Caco-2 (cell line): ENCODE data around the gene STAB2. TPM values are rescaled to one million over a fixed set of nuclear protein-coding genes. Genes with fewer than 3 reads are reported as not detected.

Experiments used
- BruUV-seq: library from RNA; stranded (reverse); fragments of 400-500 nt; replicated peaks from 2 replicates; lab custom pipeline; 2021; lab: Mats Ljungman, UMichigan
- CTCF ChIA-PET: fragments of 300-600 bp; sonication (Branson Sonifier 250); formaldehyde crosslinking; loops from one replicate; lab custom pipeline; 2022; ENCODE audit warnings: antibody characterized with exemption; lab: Charles Lee
- POLR2A ChIA-PET: fragments of 300-600 bp; sonication (Branson Sonifier 250); formaldehyde crosslinking; loops from one replicate; lab custom pipeline; 2022; ENCODE audit warnings: antibody characterized with exemption; lab: Charles Lee
- DNase-seq, 2 experiments: peaks; one replicate each; pipeline versions ENCODE4 v3.0.0 to v3.0.0-alpha.2; 2020 to 2022
- H3K27me3 ChIP-seq: replicated peaks from 2 replicates; pipeline ENCODE4 v1.6.0; 2011; ENCODE audit warnings: low read length; ENCODE audit not compliant: control insufficient read depth, insufficient read depth
- H3K36me3 ChIP-seq: 2 replicates; pipeline ENCODE4 v1.5.1; 2011; ENCODE audit warnings: low read length; ENCODE audit not compliant: control insufficient read depth, insufficient read depth
- H3K4me1 ChIP-seq: fragments of 250-450 bp; sonication (Bioruptor Pico); 2 replicates; pipeline ENCODE4 v1.5.1; 2020; ENCODE audit warnings: mild to moderate bottlenecking
- H3K4me3 ChIP-seq: 2 replicates; pipeline ENCODE4 v1.5.1; 2011; ENCODE audit warnings: low read depth, mild to moderate bottlenecking, control low read depth, low read length
- H3K9me3 ChIP-seq: fragments of 250-450 bp; sonication (Bioruptor Pico); 2 replicates; pipeline ENCODE4 v1.5.1; 2020; ENCODE audit warnings: mild to moderate bottlenecking, moderate library complexity
- H3K27ac Mint-ChIP-seq: one replicate; pipeline ENCODE4 v1.8.0; 2022; ENCODE audit warnings: mixed read lengths; ENCODE audit not compliant: unreplicated experiment
- H3K27me3 Mint-ChIP-seq: one replicate; pipeline ENCODE4 v1.8.0; 2022; ENCODE audit warnings: mixed read lengths; ENCODE audit not compliant: insufficient read depth, unreplicated experiment
- H3K36me3 Mint-ChIP-seq: one replicate; pipeline ENCODE4 v1.8.0; 2022; ENCODE audit warnings: mild to moderate bottlenecking, mixed read lengths; ENCODE audit not compliant: insufficient read depth, unreplicated experiment
- H3K4me1 Mint-ChIP-seq: one replicate; pipeline ENCODE4 v1.8.0; 2022; ENCODE audit warnings: low read depth, mixed read lengths; ENCODE audit not compliant: unreplicated experiment
- H3K4me3 Mint-ChIP-seq: one replicate; pipeline ENCODE4 v1.8.0; 2022; ENCODE audit warnings: mild to moderate bottlenecking, moderate library complexity, mixed read lengths; ENCODE audit not compliant: unreplicated experiment
- H3K9me3 Mint-ChIP-seq: one replicate; pipeline ENCODE4 v1.8.0; 2022; ENCODE audit warnings: mixed read lengths; ENCODE audit not compliant: unreplicated experiment
- intact Hi-C: fragments of 100-400 bp; cut with micrococcal nuclease; formaldehyde crosslinking; loops from one replicate; pipeline ENCODE4 v1.10.0; 2022; ENCODE audit not compliant: unreplicated experiment
- total RNA-seq: library from RNA; stranded (reverse); gene quantifications from 2 replicates; pipeline ENCODE4 v1.2.3, GENCODE V29; 2022
- TF ChIP-seq, protein P1 (sequence below), 2 experiments: fragments of 200-600 bp in 1 of 2; IDR thresholded peaks; 1 replicate in 1 of 2; 2 replicates in 1 of 2; pipeline versions ENCODE4 v1.5.1 to v1.8.0; 2011 to 2022; ENCODE audit warnings: antibody characterized with exemption in 1 of 2, control low read depth in 1 of 2, inconsistent platforms in 1 of 2, low read depth in 1 of 2, low read length in 1 of 2, mild to moderate bottlenecking in 1 of 2, moderate library complexity in 1 of 2; ENCODE audit not compliant: insufficient read depth in 1 of 2, severe bottlenecking in 1 of 2, unreplicated experiment in 1 of 2

The STAB2 gene
- total RNA-seq, 1 experiment from 2014 or later, result 0.25 TPM

DNA sequence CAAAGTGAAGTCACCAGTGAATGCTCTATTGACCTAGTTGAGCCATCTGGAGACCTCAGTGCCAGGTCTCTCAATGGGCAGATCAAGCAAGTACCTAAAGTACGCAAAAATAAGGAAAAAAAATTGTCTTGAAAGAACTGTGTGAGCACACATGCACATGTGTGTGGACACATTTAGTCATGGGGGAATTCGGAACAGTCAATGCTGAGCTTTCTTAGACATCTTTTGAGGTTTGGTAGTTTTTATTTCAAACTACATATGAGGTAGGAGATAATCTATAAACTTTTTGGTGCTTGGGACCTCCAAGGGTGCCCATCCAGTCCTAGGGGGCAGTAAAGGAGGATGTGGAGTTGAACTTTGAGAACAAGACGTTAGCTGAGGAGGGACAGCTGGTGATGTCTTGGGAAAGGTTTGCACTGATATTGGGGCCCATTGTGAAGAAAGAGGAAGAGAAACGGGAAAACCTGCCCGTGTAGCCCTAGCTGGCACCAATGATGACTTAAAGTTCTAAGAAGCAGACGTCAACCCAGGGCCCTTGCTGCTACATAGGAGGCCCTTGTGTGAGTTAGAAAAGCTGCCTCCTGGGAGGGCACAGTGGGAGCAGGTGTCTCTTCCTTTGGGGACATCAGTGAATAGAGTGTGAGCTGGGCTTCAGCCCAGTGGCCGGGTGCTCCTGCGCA is 129.6 kb downstream of the STAB2 start:
- POLR2A ChIA-PET, result no interaction called here
- BruUV-seq, result no TSS peak

DNA sequence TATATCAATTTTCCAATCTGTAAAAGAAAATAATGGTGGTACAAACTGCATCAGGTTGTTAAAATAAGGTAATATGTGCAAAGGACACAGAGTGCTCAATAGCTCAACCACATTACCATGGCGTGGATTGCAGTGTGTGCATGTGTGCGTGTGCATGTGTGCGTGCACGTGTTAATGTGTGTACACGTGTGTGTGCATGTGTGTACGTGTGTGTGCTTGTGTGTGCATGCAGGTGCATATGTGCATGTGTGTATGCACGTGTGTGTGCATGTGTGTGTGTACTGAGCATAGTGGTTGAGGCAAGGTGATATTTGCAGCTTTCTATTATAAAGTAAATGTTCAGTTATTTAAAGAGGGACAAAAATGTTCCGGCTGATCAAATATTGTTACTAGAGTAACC is 138.3 kb downstream of the STAB2 start:
- Histone ChIP-seq H3K9me3 (no peaks in the 10 kb centered on the region), H3K27me3 (no peaks in the 10 kb centered on the region), H3K4me1 (no peaks in the 10 kb centered on the region), H3K4me3 (no peak overlapping the region), H3K36me3 (no peaks in the 10 kb centered on the region)
- no peaks in the 10 kb centered on the region for H3K36me3 Mint-ChIP-seq
- BruUV-seq, result no TSS peak
- H3K27me3 Mint-ChIP-seq, result peaks cover 3% of the 10 kb centered on the region
- no peaks in the 10 kb centered on the region for H3K9me3 Mint-ChIP-seq
- H3K27ac Mint-ChIP-seq, result no peak overlapping the region
- intact Hi-C loops, result no loop called here
- no peaks in the 10 kb centered on the region for H3K4me1 Mint-ChIP-seq
- POLR2A ChIA-PET, result no interaction called here
- TF ChIP-seq, protein P1, sequence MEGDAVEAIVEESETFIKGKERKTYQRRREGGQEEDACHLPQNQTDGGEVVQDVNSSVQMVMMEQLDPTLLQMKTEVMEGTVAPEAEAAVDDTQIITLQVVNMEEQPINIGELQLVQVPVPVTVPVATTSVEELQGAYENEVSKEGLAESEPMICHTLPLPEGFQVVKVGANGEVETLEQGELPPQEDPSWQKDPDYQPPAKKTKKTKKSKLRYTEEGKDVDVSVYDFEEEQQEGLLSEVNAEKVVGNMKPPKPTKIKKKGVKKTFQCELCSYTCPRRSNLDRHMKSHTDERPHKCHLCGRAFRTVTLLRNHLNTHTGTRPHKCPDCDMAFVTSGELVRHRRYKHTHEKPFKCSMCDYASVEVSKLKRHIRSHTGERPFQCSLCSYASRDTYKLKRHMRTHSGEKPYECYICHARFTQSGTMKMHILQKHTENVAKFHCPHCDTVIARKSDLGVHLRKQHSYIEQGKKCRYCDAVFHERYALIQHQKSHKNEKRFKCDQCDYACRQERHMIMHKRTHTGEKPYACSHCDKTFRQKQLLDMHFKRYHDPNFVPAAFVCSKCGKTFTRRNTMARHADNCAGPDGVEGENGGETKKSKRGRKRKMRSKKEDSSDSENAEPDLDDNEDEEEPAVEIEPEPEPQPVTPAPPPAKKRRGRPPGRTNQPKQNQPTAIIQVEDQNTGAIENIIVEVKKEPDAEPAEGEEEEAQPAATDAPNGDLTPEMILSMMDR (IDR thresholded peaks at IDR 0.05; ENCODE audit: insufficient read depth in 1 of 2, low read depth in 1 of 2, low read length in 1 of 2, severe bottlenecking in 1 of 2, unreplicated experiment in 1 of 2), result no peak
- H3K4me3 Mint-ChIP-seq, result no peak overlapping the region
- no peak for DNase-seq
- CTCF ChIA-PET, result no interaction called here

More for the DNA sequence above, 129.6 kb downstream of the STAB2 start:
- no peak for DNase-seq
- Histone ChIP-seq H3K4me1 (no peaks in the 10 kb centered on the region), H3K4me3 (no peak overlapping the region), H3K36me3 (no peaks in the 10 kb centered on the region), H3K27me3 (no peaks in the 10 kb centered on the region), H3K9me3 (no peaks in the 10 kb centered on the region)
- TF ChIP-seq, protein P1 (IDR thresholded peaks at IDR 0.05; ENCODE audit: insufficient read depth in 1 of 2, low read depth in 1 of 2, low read length in 1 of 2, severe bottlenecking in 1 of 2, unreplicated experiment in 1 of 2), result no peak
- intact Hi-C loops, result no loop called here
- Mint-ChIP-seq H3K36me3 (no peaks in the 10 kb centered on the region), H3K27me3 (peaks cover 15% of the 10 kb centered on the region), H3K4me1 (no peaks in the 10 kb centered on the region), H3K27ac (no peak overlapping the region), H3K9me3 (no peaks in the 10 kb centered on the region), H3K4me3 (no peak overlapping the region)
- CTCF ChIA-PET, result no interaction called here

DNA sequence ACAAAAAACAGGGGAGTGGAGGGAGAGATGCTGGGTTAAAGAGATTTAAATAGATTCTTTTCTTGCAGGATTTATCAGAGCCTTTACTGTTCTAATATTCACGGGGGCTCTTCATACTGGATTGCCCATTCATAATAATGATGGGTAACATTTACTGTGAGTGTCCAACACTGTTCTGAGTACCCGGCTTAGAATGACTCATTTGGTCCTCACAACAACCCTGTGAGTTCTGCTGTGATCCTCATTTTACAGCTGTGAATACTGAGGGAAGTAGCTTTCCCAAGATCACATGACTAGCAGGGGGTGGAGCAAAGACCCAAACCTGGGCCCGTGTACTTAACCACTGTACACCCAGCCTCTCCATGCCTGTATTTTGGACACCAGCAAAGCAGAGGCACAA is 140.6 kb downstream of the STAB2 start:
- DNase-seq, result no peak
- no peak overlapping the region for H3K27ac Mint-ChIP-seq
- H3K9me3 ChIP-seq, result no peaks in the 10 kb centered on the region
- ChIA-PET CTCF (no interaction called here), POLR2A (no interaction called here)
- no peak overlapping the region for H3K4me3 Mint-ChIP-seq
- no peaks in the 10 kb centered on the region for H3K36me3 ChIP-seq
- H3K27me3 ChIP-seq, result no peaks in the 10 kb centered on the region
- peaks cover 9% of the 10 kb centered on the region for H3K9me3 Mint-ChIP-seq
- H3K4me3 ChIP-seq, result no peak overlapping the region
- intact Hi-C loops, result no loop called here
- peaks cover 3% of the 10 kb centered on the region for H3K27me3 Mint-ChIP-seq
- no peaks in the 10 kb centered on the region for H3K4me1 ChIP-seq
- H3K4me1 Mint-ChIP-seq, result no peaks in the 10 kb centered on the region
- BruUV-seq, result no TSS peak
- H3K36me3 Mint-ChIP-seq, result no peaks in the 10 kb centered on the region
- TF ChIP-seq, protein P1 (IDR thresholded peaks at IDR 0.05; ENCODE audit: insufficient read depth in 1 of 2, low read depth in 1 of 2, low read length in 1 of 2, severe bottlenecking in 1 of 2, unreplicated experiment in 1 of 2), result no peak
